GM18520 (cell line): Measurements from ENCODE around the gene POU3F3.

Experiments
- ATAC-seq: cut with Tn5 transposase; IDR thresholded peaks from one replicate; pipeline ENCODE4 v1.9.1; 2021; ENCODE audit not compliant: unreplicated experiment

The POU3F3 gene

DNA sequence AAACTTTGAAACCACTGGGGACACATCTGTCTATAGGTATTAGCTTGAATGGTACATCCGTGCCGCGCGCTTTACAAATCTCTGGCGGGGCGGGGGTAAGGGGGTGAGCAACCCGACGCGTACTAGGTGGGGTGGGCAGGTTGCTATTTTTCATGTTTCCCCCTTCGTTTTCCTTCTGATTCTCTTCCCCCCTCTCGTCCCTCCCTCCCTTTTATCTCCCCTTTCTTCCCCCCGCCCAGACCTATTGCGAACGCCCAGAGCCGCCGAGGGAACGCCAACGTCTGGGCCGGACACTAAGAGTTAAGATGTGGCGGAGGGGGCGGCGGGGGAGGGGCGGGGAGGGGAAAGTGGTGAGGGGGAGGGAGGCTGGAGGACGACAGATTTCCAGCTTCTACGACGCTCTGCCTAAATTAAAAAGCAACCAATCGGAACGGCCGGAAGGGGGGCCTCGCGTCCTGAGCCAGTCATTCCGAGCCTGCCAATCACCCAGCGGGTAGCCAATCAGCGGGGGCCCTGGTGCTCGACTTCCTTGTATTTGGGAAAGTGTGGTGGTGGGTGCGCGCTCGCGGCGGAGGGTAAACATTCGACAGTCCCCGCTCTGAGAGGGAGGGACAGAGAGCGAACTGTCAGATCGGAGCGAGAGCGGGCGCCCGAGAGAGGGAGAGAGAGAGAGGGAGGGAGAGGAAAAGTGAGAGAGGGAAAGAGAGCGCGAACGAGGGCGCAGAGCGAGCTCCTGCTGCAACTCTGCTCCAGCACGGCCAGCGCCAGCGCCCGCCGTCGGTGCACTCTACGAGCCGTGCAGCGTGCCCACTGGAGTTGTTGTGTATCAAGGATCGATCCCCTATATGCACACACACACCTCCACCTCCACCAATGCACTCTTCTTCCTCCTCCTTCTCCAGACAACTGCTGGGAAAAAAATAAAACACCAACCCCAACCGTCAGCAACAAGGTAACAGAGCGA lies at the start of gene POU3F3:
POU3F3 (plus strand) TSS at position 582 of the 964 bp plus-strand sequence. CDS start 1,396 bp downstream, outside the sequence.
- ATAC-seq: no peak

DNA sequence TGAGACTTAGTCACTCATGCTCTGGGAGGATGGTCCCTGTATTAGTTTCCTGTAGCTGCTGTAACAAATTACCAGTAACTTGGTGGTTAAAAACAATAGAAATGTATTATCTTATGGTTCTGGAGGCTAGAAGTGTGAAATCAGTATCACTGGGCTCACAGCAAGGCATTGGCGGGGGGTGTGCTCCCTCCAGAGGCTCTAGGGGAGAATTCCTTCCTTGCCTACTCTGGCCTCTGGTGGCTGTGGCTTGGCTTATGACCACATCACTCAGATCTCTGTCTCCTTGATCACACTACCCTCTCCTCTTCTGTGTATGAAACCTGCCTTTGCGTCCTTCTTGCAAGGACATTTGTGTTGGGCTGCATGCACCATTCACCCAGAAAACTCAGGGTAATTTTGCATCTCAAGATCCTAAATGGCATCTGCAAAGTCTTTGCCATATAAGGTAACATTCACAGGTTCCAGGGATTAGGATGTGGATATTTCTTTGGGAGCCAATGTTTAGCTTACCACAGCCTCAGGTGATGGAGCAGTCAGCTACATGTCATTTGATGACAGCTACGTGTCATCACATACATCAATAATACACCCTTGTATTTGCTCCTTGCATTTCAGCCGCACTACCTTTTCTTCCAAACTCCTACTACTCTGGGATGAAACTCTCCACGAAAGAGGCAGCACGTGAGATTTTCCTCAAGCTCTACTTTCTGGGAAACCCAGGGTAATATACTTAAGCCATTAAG lies 49.6 kb upstream of the POU3F3 start:
- ATAC-seq: no peak

DNA sequence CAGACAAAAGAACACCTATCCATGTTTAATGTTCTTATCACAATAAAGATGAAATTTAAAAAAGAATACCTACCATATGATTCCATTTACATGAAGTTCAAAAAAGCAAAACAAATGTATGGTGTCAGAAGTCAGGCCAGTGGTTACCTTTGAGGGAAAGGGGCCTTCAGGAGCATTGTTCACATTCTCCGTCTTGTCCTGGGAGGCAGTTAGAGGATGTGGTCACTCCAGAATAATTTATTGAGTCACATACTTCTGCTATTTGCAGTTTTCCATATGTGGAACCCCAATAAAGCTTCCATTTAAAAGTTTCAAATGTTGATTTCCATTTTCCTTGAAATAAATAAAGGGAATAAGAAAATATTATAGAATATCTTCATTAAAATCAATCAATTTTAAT lies 41.6 kb upstream of the POU3F3 start:
- no peak for ATAC-seq

DNA sequence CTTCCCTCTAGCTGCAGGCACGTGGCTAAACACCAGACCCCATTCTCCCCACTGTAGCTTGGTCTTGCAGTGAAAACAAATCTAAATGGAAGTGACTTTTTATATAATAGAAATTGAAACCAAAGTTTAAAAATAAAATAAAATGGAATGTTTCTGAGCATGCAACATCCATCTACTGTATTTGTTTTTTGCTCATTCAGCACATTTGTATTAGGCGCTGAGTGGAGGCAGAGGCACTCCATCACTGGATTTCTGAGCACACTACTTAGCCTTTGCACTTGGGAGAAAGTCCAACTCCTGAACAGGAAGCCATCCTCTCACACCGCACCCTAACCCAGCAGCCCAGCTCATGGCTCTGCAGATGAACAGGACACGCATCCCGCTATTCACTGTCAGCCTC lies 37.8 kb upstream of the POU3F3 start:
- no peak for ATAC-seq

DNA sequence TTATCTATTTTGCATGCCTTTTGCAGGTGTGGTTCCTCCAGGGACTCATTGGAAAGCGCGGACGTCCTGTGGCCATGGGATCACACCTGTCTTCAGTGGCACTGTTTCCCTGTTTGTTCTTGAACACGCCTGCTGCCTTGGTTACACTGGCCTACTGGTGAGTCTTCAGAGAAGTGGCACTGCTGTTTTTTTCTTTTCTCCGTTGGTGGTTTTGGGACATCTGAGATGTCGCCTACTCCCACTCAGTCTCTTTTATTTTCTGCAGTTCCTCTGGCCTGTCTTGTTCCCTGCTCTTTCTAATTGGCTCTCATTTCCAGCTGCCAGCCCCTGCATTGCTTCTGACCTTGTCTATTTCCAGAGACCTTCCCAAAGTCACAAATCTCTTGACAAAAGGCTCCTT lies 35.7 kb upstream of the POU3F3 start:
- no peak for ATAC-seq

DNA sequence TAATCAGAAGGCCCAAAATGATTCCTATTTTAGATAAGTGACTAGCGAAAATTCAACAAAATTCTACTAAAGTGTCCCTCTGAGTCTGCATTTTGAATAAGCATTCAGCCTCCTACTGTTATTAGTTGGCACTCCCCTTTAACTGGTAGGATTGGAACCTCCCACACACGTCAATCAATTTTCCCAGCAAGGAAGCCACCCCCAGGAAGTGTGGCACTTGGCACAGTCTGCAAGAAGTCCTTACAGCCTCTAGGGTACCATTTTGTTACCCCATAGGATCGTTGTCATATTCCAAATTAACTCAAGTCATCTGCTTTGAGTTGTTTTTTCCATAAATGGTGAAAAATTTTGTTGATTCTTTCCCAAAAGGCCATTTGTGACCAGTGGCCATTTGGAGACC lies 33.8 kb upstream of the POU3F3 start:
- no peak for ATAC-seq

GRCh38 chr2:104825124-104825865 lies 28.6 kb upstream of the POU3F3 start:
- ATAC-seq: no peak

- no peak for ATAC-seq
These were observed 27.9 kb upstream of the POU3F3 start for GRCh38 chr2:104826016-104826415.

- no peak for ATAC-seq
These were observed 22.2 kb upstream of the POU3F3 start for GRCh38 chr2:104831742-104832141.

DNA sequence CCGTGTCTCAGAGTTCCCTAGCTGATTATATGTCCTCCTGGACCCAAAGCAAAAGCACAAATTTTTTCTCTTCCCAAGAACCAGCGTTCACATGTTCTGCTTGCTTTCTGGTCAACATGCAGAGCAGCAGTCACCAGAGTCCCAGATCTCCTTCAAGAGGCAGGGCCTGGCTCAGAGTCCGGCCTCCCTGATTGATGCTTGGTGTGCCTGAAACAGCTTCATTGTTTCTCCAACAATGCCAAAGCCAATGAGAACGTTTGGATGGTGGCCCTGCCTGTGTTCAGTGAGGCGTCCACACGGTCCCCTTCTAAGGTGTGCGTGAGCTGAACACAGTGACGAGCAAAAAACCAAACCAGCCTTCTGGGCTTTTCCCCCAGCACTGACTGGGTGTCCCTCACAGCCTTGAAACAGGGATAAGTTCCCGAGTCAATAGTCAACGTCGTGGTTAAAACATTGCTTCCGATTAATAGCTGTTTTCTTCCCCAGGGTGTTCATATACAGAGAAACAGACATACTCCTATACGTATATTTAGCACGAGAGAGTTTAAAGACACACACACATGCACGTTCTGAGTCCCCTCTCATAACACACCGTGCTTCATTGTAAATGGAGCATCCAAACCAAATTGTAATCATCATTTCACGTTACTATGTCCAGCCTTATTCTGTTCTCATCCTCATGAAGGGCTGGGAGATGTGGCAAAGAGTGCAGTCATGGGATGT lies 19.3 kb upstream of the POU3F3 start:
- ATAC-seq: no peak

DNA sequence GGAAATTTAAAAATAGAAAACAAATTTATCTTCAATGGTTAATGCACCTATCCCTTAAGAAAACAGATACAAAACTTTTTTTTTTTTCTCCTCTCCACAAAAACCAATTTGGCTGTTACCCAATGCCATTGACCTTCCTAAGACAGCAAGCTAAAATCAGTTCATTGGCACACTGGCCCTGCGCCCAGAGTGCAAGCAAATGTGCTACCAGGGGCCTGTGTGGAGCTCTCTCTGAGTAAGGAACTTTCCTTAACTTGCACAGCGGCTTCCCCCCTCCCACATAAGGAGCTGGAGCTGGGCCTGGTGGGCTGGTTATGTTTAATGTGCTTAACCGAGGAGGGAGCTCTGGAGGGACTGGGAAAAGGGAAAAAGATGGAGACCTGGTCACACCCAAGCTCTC lies 17.6 kb upstream of the POU3F3 start:
- ATAC-seq: no peak

- ATAC-seq: no peak
These were observed 17.1 kb upstream of the POU3F3 start for GRCh38 chr2:104836841-104837240.

DNA sequence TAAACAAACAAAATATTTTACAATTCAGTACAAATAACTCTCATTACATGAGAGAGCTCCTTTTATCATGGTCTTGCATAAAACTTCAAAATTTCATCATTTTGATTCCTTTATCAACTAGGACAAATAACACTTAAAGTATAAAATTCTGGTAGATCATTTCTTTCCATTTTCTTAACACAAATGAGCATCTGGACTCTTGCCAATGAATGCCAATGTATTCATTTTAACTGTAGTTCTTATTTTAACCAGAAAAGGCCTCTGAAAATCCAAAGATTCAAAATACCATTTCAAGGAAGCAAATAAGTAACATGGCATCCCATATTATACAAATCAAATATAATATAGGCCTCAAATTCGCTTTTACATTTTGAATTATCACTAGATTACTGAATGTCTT lies 13.8 kb upstream of the POU3F3 start:
- no peak for ATAC-seq

- ATAC-seq: no peak
These were observed 12.9 kb upstream of the POU3F3 start for GRCh38 chr2:104840893-104841585.

- no peak for ATAC-seq
These were observed 12.2 kb upstream of the POU3F3 start for GRCh38 chr2:104841744-104842143.

GRCh38 chr2:104844807-104845551 lies 8.9 kb upstream of the POU3F3 start:
- no peak for ATAC-seq

GRCh38 chr2:104845552-104845931 lies 8.4 kb upstream of the POU3F3 start:
- no peak for ATAC-seq

- ATAC-seq: no peak
These were observed 7.7 kb upstream of the POU3F3 start for GRCh38 chr2:104845946-104846785.
